ENCODE data around the gene ZIC2.

DNA sequence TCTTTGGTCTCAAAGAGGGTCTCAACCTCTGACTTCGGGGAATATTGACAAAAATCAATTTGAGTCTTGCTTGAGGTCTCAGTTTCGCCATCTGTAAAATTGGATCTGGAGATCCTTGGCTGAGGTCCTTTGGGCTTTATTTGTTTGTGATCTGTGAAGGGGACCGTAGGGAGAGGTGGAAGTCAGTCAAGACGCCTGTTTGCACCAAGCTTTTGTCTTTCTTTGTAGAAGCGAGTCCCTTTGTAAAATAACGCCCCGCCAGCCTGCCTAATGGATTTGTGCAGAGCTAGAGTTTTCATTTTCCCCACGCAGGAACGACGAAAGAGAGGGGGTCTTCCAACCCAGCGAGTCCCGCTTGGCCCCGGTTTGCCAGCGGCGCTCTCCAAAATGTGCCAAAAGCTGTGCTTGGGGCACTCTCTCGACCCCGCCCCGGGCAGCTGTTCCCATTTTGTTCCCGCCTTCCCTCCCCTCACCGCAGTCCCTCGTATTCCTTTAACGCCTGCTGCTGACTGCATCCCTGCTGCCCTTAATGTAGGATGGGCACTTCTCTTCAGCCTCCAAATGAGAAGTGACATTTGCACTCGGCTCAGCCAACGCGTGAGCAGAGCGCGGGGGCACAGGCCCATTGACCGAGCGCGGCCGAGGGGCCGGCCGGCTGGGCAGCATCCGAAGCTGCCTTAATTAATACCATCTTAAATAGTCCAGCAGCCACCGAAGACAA is 23.0 kb upstream of the ZIC2 start:
- no peak for TF ChIP-seq TAF1 (IDR thresholded peaks at IDR 0.05; ENCODE audit: low read depth)
- no peak for TF ChIP-seq EP300 (conservative IDR thresholded peaks at IDR 0.05; ENCODE audit: poor library complexity, severe bottlenecking)
- TF ChIP-seq SMC3 (conservative IDR thresholded peaks at IDR 0.05; ENCODE audit: poor library complexity): no peak
- TF ChIP-seq, protein P1, sequence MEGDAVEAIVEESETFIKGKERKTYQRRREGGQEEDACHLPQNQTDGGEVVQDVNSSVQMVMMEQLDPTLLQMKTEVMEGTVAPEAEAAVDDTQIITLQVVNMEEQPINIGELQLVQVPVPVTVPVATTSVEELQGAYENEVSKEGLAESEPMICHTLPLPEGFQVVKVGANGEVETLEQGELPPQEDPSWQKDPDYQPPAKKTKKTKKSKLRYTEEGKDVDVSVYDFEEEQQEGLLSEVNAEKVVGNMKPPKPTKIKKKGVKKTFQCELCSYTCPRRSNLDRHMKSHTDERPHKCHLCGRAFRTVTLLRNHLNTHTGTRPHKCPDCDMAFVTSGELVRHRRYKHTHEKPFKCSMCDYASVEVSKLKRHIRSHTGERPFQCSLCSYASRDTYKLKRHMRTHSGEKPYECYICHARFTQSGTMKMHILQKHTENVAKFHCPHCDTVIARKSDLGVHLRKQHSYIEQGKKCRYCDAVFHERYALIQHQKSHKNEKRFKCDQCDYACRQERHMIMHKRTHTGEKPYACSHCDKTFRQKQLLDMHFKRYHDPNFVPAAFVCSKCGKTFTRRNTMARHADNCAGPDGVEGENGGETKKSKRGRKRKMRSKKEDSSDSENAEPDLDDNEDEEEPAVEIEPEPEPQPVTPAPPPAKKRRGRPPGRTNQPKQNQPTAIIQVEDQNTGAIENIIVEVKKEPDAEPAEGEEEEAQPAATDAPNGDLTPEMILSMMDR (IDR thresholded peaks at IDR 0.05; ENCODE audit: poor library complexity, severe bottlenecking): no peak
- TF ChIP-seq RAD21 (conservative IDR thresholded peaks at IDR 0.05): no peak
- no peak for TF ChIP-seq EZH2 (IDR thresholded peaks at IDR 0.05; ENCODE audit: borderline replicate concordance, insufficient read depth, low read length, poor library complexity, severe bottlenecking)
- TF ChIP-seq POLR2AphosphoS5 (IDR thresholded peaks at IDR 0.05): no peak
- no peak for TF ChIP-seq MXI1 (conservative IDR thresholded peaks at IDR 0.05; ENCODE audit: poor library complexity, severe bottlenecking)
- TF ChIP-seq, protein P2, sequence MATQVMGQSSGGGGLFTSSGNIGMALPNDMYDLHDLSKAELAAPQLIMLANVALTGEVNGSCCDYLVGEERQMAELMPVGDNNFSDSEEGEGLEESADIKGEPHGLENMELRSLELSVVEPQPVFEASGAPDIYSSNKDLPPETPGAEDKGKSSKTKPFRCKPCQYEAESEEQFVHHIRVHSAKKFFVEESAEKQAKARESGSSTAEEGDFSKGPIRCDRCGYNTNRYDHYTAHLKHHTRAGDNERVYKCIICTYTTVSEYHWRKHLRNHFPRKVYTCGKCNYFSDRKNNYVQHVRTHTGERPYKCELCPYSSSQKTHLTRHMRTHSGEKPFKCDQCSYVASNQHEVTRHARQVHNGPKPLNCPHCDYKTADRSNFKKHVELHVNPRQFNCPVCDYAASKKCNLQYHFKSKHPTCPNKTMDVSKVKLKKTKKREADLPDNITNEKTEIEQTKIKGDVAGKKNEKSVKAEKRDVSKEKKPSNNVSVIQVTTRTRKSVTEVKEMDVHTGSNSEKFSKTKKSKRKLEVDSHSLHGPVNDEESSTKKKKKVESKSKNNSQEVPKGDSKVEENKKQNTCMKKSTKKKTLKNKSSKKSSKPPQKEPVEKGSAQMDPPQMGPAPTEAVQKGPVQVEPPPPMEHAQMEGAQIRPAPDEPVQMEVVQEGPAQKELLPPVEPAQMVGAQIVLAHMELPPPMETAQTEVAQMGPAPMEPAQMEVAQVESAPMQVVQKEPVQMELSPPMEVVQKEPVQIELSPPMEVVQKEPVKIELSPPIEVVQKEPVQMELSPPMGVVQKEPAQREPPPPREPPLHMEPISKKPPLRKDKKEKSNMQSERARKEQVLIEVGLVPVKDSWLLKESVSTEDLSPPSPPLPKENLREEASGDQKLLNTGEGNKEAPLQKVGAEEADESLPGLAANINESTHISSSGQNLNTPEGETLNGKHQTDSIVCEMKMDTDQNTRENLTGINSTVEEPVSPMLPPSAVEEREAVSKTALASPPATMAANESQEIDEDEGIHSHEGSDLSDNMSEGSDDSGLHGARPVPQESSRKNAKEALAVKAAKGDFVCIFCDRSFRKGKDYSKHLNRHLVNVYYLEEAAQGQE (IDR thresholded peaks at IDR 0.05; ENCODE audit: borderline replicate concordance): no peak
